ENCODE measurements around the gene CA11.

The CA11 gene

GRCh38 chr19:48659768-48660167 is 13.8 kb upstream of the CA11 start:
- TF ChIP-seq REST (IDR thresholded peaks at IDR 0.05; ENCODE audit: low read depth) (no peak), MAX (IDR thresholded peaks at IDR 0.05) (no peak), CREB1 (IDR thresholded peaks at IDR 0.05; ENCODE audit: low read depth) (no peak), TEAD4 (IDR thresholded peaks at IDR 0.05) (no peak), ZBTB7A (IDR thresholded peaks at IDR 0.05; ENCODE audit: low read depth) (no peak), TAF1 (IDR thresholded peaks at IDR 0.05; ENCODE audit: low read depth) (no peak), CEBPB (IDR thresholded peaks at IDR 0.05) (no peak), FOXM1 (IDR thresholded peaks at IDR 0.05; ENCODE audit: borderline replicate concordance, low read depth) (no peak), EGR1 (IDR thresholded peaks at IDR 0.05) (no peak), EP300 (IDR thresholded peaks at IDR 0.05; ENCODE audit: borderline replicate concordance) (no peak), RAD21 (IDR thresholded peaks at IDR 0.05; ENCODE audit: low read depth) (no peak), YY1 (IDR thresholded peaks at IDR 0.05; ENCODE audit: low read depth) (no peak), USF1 (IDR thresholded peaks at IDR 0.05) (no peak), NFIC (IDR thresholded peaks at IDR 0.05) (no peak)

- TF ChIP-seq TEAD4 (IDR thresholded peaks at IDR 0.05) (no peak), EGR1 (IDR thresholded peaks at IDR 0.05) (no peak)
Measured at GRCh38 chr19:48658483-48658882, 12.5 kb upstream of the CA11 start.

- TF ChIP-seq REST (IDR thresholded peaks at IDR 0.05; ENCODE audit: low read depth) (no peak), YY1 (IDR thresholded peaks at IDR 0.05; ENCODE audit: low read depth) (no peak), MAX (IDR thresholded peaks at IDR 0.05) (0 out of 2 replicates have a peak, but pooled peaks have one; percentile 30), TAF1 (IDR thresholded peaks at IDR 0.05; ENCODE audit: low read depth) (no peak), CREB1 (IDR thresholded peaks at IDR 0.05; ENCODE audit: low read depth) (no peak), USF1 (IDR thresholded peaks at IDR 0.05) (peak; percentile 70)
Measured at GRCh38 chr19:48656840-48657474, 11.0 kb upstream of the CA11 start.

- TF ChIP-seq EGR1 (IDR thresholded peaks at IDR 0.05) (no peak), REST (IDR thresholded peaks at IDR 0.05; ENCODE audit: low read depth) (no peak), NFIC (IDR thresholded peaks at IDR 0.05) (peak; percentile 61)
Measured at GRCh38 chr19:48654299-48655059, 8.5 kb upstream of the CA11 start.

GRCh38 chr19:48651683-48652048 is 5.7 kb upstream of the CA11 start:
- TF ChIP-seq YY1 (IDR thresholded peaks at IDR 0.05; ENCODE audit: low read depth), result no peak
- no peak for TF ChIP-seq FOXM1 (IDR thresholded peaks at IDR 0.05; ENCODE audit: borderline replicate concordance, low read depth)
- no peak for TF ChIP-seq USF1 (IDR thresholded peaks at IDR 0.05)
- TF ChIP-seq EP300 (IDR thresholded peaks at IDR 0.05; ENCODE audit: borderline replicate concordance), result no peak
- TF ChIP-seq EGR1 (IDR thresholded peaks at IDR 0.05), result no peak
- no peak for TF ChIP-seq NFIC (IDR thresholded peaks at IDR 0.05)
- TF ChIP-seq TCF12 (IDR thresholded peaks at IDR 0.05; ENCODE audit: low read depth), result no peak
- TF ChIP-seq REST (IDR thresholded peaks at IDR 0.05; ENCODE audit: low read depth), result no peak
- TF ChIP-seq CEBPB (IDR thresholded peaks at IDR 0.05), result no peak
- no peak for TF ChIP-seq TEAD4 (IDR thresholded peaks at IDR 0.05)
- no peak for TF ChIP-seq CREB1 (IDR thresholded peaks at IDR 0.05; ENCODE audit: low read depth)
- TF ChIP-seq TAF1 (IDR thresholded peaks at IDR 0.05; ENCODE audit: low read depth), result no peak
- no peak for TF ChIP-seq RAD21 (IDR thresholded peaks at IDR 0.05; ENCODE audit: low read depth)
